Measurements from ENCODE around the gene CACNA2D3.

DNA sequence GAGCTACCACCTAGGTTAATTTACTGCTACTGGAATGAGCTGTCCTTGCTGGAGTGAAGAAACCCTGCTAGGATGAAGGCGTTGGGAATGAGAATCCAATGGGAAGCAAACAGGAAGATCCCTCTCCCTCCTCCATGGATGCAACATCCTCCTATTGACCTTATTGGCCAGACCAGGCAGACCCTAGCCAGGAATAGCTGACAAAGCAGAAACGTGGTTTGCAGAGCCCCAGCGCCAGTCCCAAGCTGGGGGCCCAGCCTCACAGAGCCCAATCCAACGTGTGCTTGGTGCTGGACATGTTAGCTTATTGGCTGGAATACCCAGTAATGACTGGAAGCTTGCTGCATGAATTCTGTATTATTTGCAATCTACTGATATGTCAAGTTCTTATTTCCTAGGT, 532.4 kb downstream of the CACNA2D3 start:
- TF ChIP-seq CTCF (IDR thresholded peaks at IDR 0.05) (no peak), POLR2A (IDR thresholded peaks at IDR 0.05) (no peak)
